Measurements from ENCODE around the gene OSBPL7. TPM values are rescaled to one million over a fixed set of nuclear protein-coding genes. Genes with fewer than 3 reads are reported as not detected.

The OSBPL7 gene
- total and polyA plus RNA-seq, 2 experiments from 2014 or later, result 12.1 to 20.5 TPM

GRCh38 chr17:47840742-47841487 is 19.3 kb upstream of the OSBPL7 start, which contains the start of gene SCRN2:
SCRN2 (minus strand) TSS chr17:47841273; CDS start chr17:47840843, 430 bp downstream.
- Histone ChIP-seq H3K4me3 (peak within 1 kb of the TSS; percentile 74), H3K36me3 (peaks cover 3% of the 10 kb centered on the region), H3K27me3 (no peaks in the 10 kb centered on the region), H3K4me1 (ENCODE audit: low read depth) (peaks cover 30% of the 10 kb centered on the region), H3K9me3 (ENCODE audit: low read depth) (no peaks in the 10 kb centered on the region), H3K27ac (peak within 1 kb of the TSS; percentile 72)
- DNase-seq (ENCODE audit: low read depth in 1 of 2, low spot score in 1 of 2), result peak; percentile 86 to 95
- peak; percentile 92 for TF ChIP-seq CTCF (IDR thresholded peaks at IDR 0.05; ENCODE audit: low read depth, low read length)

DNA sequence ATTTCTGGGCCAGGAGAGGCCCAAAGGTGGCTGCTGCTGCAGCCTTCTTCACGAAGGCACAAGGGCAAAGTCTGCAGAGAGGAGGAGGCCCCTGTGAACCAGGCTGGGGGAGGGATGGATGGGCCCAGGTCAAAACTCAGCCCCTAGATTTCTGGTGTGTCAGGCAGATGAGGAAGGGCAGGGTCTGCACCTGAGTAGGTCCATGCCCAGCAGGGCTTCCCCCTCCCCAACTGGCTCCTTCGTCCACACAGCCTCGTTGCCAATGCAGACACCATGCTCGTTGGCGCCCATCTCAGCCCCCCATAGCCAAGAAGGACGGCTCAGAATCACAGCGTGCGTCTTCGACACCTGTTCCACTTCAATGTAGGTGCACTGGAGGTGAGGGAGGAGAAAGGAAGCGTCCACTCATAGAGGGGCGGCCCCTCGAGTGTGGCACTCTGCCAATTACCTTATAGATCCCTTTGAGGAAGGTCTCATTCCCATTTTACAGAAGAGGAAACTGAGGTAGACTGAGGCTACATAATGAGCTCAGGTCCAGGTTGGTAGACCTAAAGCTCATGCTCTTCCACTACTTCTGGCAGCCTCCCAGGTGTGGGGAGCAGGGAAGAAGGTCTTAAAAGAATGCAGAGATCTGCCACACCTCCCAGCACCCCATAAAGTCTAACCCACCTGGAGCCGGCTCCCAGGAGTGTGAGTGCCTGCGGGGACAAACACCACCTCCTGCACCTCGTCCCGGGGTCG is 18.6 kb upstream of the OSBPL7 start:
- H3K4me1 ChIP-seq (ENCODE audit: low read depth), result peaks cover 23% of the 10 kb centered on the region
- no peak for DNase-seq (ENCODE audit: low read depth in 1 of 2, low spot score in 1 of 2)
- H3K27ac ChIP-seq, result peak overlapping the region; percentile 72
- no peak for TF ChIP-seq CTCF (IDR thresholded peaks at IDR 0.05; ENCODE audit: low read depth, low read length)
- peaks cover 3% of the 10 kb centered on the region for H3K36me3 ChIP-seq
- H3K4me3 ChIP-seq, result peak overlapping the region; percentile 74
- no peaks in the 10 kb centered on the region for H3K9me3 ChIP-seq (ENCODE audit: low read depth)
- H3K27me3 ChIP-seq, result no peaks in the 10 kb centered on the region

- Histone ChIP-seq H3K4me1 (ENCODE audit: low read depth) (peaks cover 13% of the 10 kb centered on the region), H3K27ac (no peak overlapping the region), H3K4me3 (no peak overlapping the region), H3K9me3 (ENCODE audit: low read depth) (no peaks in the 10 kb centered on the region), H3K27me3 (no peaks in the 10 kb centered on the region), H3K36me3 (peaks cover 3% of the 10 kb centered on the region)
- TF ChIP-seq CTCF (IDR thresholded peaks at IDR 0.05; ENCODE audit: low read depth, low read length), result no peak
- no peak for DNase-seq (ENCODE audit: low read depth in 1 of 2, low spot score in 1 of 2)
Observed at GRCh38 chr17:47839071-47839470, 17.5 kb upstream of the OSBPL7 start.

GRCh38 chr17:47838636-47839035 is 17.0 kb upstream of the OSBPL7 start:
- H3K4me1 ChIP-seq (ENCODE audit: low read depth), result peaks cover 12% of the 10 kb centered on the region
- H3K9me3 ChIP-seq (ENCODE audit: low read depth), result no peaks in the 10 kb centered on the region
- no peak overlapping the region for H3K27ac ChIP-seq
- no peak for TF ChIP-seq CTCF (IDR thresholded peaks at IDR 0.05; ENCODE audit: low read depth, low read length)
- H3K36me3 ChIP-seq, result peaks cover 3% of the 10 kb centered on the region
- no peak overlapping the region for H3K4me3 ChIP-seq
- DNase-seq (ENCODE audit: low read depth in 1 of 2, low spot score in 1 of 2), result no peak
- H3K27me3 ChIP-seq, result no peaks in the 10 kb centered on the region

GRCh38 chr17:47837401-47838039 is 15.9 kb upstream of the OSBPL7 start:
- TF ChIP-seq CTCF (IDR thresholded peaks at IDR 0.05; ENCODE audit: low read depth, low read length), result no peak
- Histone ChIP-seq H3K36me3 (peaks cover 3% of the 10 kb centered on the region), H3K9me3 (ENCODE audit: low read depth) (no peaks in the 10 kb centered on the region), H3K4me3 (no peak overlapping the region), H3K4me1 (ENCODE audit: low read depth) (peaks cover 8% of the 10 kb centered on the region), H3K27me3 (no peaks in the 10 kb centered on the region), H3K27ac (no peak overlapping the region)
- no peak for DNase-seq (ENCODE audit: low read depth in 1 of 2, low spot score in 1 of 2)
